ENCODE data around the gene METTL16.
"Not testable (repeated sequence)": the region's sequence is repeated elsewhere in the genome, so short reads cannot be mapped to it uniquely, and the experiment has no call there.

The METTL16 gene

GRCh38 chr17:2521257-2521656, 9.6 kb upstream of the METTL16 start:
- no peak overlapping the region for H3K4me3 ChIP-seq (ENCODE audit: low read length)
- TF ChIP-seq CTCF (conservative IDR thresholded peaks at IDR 0.05; ENCODE audit: low read length), result no peak
- no peak for DNase-seq (ENCODE audit: low read depth)

- TF ChIP-seq CTCF (conservative IDR thresholded peaks at IDR 0.05; ENCODE audit: low read length), result no peak
- H3K4me3 ChIP-seq (ENCODE audit: low read length), result no peak overlapping the region
- DNase-seq (ENCODE audit: low read depth), result no peak
These were observed 5.9 kb upstream of the METTL16 start for GRCh38 chr17:2517539-2517938.

GRCh38 chr17:2511138-2511461, 588 bp downstream of the METTL16 start:
- H3K4me3 ChIP-seq (ENCODE audit: low read length), result peak overlapping the region; percentile 99
- no peak for DNase-seq (ENCODE audit: low read depth)
- TF ChIP-seq CTCF (conservative IDR thresholded peaks at IDR 0.05; ENCODE audit: low read length), result no peak

- DNase-seq (ENCODE audit: low read depth), result no peak
- H3K4me3 ChIP-seq (ENCODE audit: low read length), result peak overlapping the region; percentile 99
- TF ChIP-seq CTCF (conservative IDR thresholded peaks at IDR 0.05; ENCODE audit: low read length), result no peak
These were observed 1.1 kb downstream of the METTL16 start for GRCh38 chr17:2510559-2510958.

GRCh38 chr17:2508035-2508434, 3.7 kb downstream of the METTL16 start:
- no peak for TF ChIP-seq CTCF (conservative IDR thresholded peaks at IDR 0.05; ENCODE audit: low read length)

GRCh38 chr17:2507015-2507414, 4.7 kb downstream of the METTL16 start:
- DNase-seq (ENCODE audit: low read depth), result not testable (repeated sequence)

More at GRCh38 chr17:2508035-2508434, 3.7 kb downstream of the METTL16 start:
- no peak for DNase-seq (ENCODE audit: low read depth)
- H3K4me3 ChIP-seq (ENCODE audit: low read length), result no peak overlapping the region

GRCh38 chr17:2503627-2504026, 8.1 kb downstream of the METTL16 start:
- DNase-seq (ENCODE audit: low read depth), result no peak
- H3K4me3 ChIP-seq (ENCODE audit: low read length), result no peak overlapping the region
- TF ChIP-seq CTCF (conservative IDR thresholded peaks at IDR 0.05; ENCODE audit: low read length), result no peak

More at GRCh38 chr17:2507015-2507414, 4.7 kb downstream of the METTL16 start:
- not testable (repeated sequence) for H3K4me3 ChIP-seq (ENCODE audit: low read length)
